GM23338 (cell line): ENCODE results near the gene MBOAT7. TPM values are rescaled to one million over a fixed set of nuclear protein-coding genes. Genes with fewer than 3 reads are reported as not detected.
"Not testable (repeated sequence)": the region's sequence is repeated elsewhere in the genome, so short reads cannot be mapped to it uniquely, and the experiment has no call there.

Source experiments
- ATAC-seq: fragments of 200-7000 bp; cut with Tn5 transposase; 3 replicates; pipeline ENCODE4 v1.9.1; 2020
- DNase-seq: peaks from one replicate; pipeline ENCODE4 v3.0.0-alpha.2; 2015; ENCODE audit warnings: low spot score
- H2AFZ ChIP-seq: fragments of 200-600 bp; sonication (generic); 2 replicates; pipeline ENCODE4 v1.8.0; 2016; ENCODE audit warnings: antibody characterized with exemption, mild to moderate bottlenecking, moderate library complexity
- H3F3A ChIP-seq: fragments of 200-600 bp; sonication (generic); replicated peaks from 2 replicates; pipeline ENCODE4 v1.8.0; 2017; ENCODE audit warnings: antibody characterized with exemption, mixed run types, low read depth
- H3K27ac ChIP-seq: fragments of 200-600 bp; sonication (generic); 2 replicates; pipeline ENCODE4 v1.6.1; 2016; ENCODE audit warnings: low read depth
- H3K27me3 ChIP-seq: fragments of 200-600 bp; sonication (generic); 2 replicates; pipeline ENCODE4 v1.8.0; 2016; ENCODE audit warnings: mild to moderate bottlenecking, mixed run types, moderate library complexity; ENCODE audit not compliant: insufficient read depth
- H3K36me3 ChIP-seq: fragments of 200-600 bp; sonication (generic); 2 replicates; pipeline ENCODE4 v1.8.0; 2016; ENCODE audit warnings: mild to moderate bottlenecking; ENCODE audit not compliant: insufficient read depth
- H3K4me1 ChIP-seq: fragments of 200-600 bp; sonication (generic); 2 replicates; pipeline ENCODE4 v1.8.0; 2016; ENCODE audit warnings: mild to moderate bottlenecking, moderate library complexity; ENCODE audit not compliant: insufficient read depth
- H3K4me2 ChIP-seq: fragments of 200-600 bp; sonication (generic); 2 replicates; pipeline ENCODE4 v1.7.1; 2017; ENCODE audit warnings: mixed run types
- H3K4me3 ChIP-seq: fragments of 200-600 bp; sonication (generic); 2 replicates; pipeline ENCODE4 v1.6.1; 2016; ENCODE audit warnings: mixed run types
- H3K79me2 ChIP-seq: fragments of 200-600 bp; sonication (generic); replicated peaks from 2 replicates; pipeline ENCODE4 v1.8.0; 2017; ENCODE audit warnings: mild to moderate bottlenecking; ENCODE audit not compliant: insufficient read depth
- H3K9me2 ChIP-seq: fragments of 200-600 bp; sonication (generic); 2 replicates; pipeline ENCODE4 v1.8.0; 2017; ENCODE audit not compliant: insufficient read depth
- H4K20me1 ChIP-seq: fragments of 200-600 bp; sonication (generic); replicated peaks from 2 replicates; pipeline ENCODE4 v1.8.0; 2017; ENCODE audit warnings: mild to moderate bottlenecking; ENCODE audit not compliant: insufficient read depth
- H3K27ac Mint-ChIP-seq: 2 replicates; pipeline ENCODE4 v1.8.0; 2020; ENCODE audit warnings: inconsistent platforms, mild to moderate bottlenecking, moderate library complexity, mixed read lengths
- H3K27me3 Mint-ChIP-seq: 3 replicates; pipeline ENCODE4 v1.8.0; 2022; ENCODE audit warnings: low read depth, mild to moderate bottlenecking, moderate library complexity, mixed read lengths, inconsistent platforms; ENCODE audit not compliant: insufficient read depth, poor library complexity
- H3K36me3 Mint-ChIP-seq: 3 replicates; pipeline ENCODE4 v1.8.0; 2021; ENCODE audit warnings: low read depth, mild to moderate bottlenecking, inconsistent platforms, moderate library complexity, mixed read lengths
- H3K4me1 Mint-ChIP-seq: 3 replicates; pipeline ENCODE4 v1.8.0; 2020; ENCODE audit warnings: mild to moderate bottlenecking, inconsistent platforms, mixed read lengths
- H3K4me3 Mint-ChIP-seq: 3 replicates; pipeline ENCODE4 v1.8.0; 2021; ENCODE audit warnings: moderate library complexity, mild to moderate bottlenecking, inconsistent platforms, mixed read lengths
- H3K9me3 Mint-ChIP-seq: 3 replicates; pipeline ENCODE4 v1.8.0; 2020; ENCODE audit warnings: moderate library complexity, mild to moderate bottlenecking, inconsistent platforms, mixed read lengths
- EZH2phosphoT487 ChIP-seq: fragments of 200-600 bp; sonication (generic); IDR thresholded peaks from one replicate; pipeline ENCODE4 v1.8.1; 2018; ENCODE audit warnings: antibody characterized with exemption; ENCODE audit not compliant: unreplicated experiment
- NANOG ChIP-seq: IDR thresholded peaks from 2 replicates; pipeline ENCODE4 v1.6.1; 2016; ENCODE audit warnings: antibody characterized with exemption, borderline replicate concordance
- POLR2AphosphoS5 ChIP-seq: IDR thresholded peaks from 2 replicates; pipeline ENCODE4 v1.6.1; 2016; ENCODE audit warnings: antibody characterized with exemption, low read depth
- STAT1 ChIP-seq: IDR thresholded peaks from one replicate; pipeline ENCODE4 v1.6.1; 2016; ENCODE audit warnings: antibody characterized with exemption; ENCODE audit not compliant: unreplicated experiment
- ZNF114 ChIP-seq: fragments of 250-450 bp; sonication (Bioruptor Pico); IDR thresholded peaks from 2 replicates; pipeline ENCODE4 v1.5.0; 2020; ENCODE audit warnings: mild to moderate bottlenecking, moderate library complexity
- polyA plus RNA-seq: library from polyadenylated mRNA; unstranded; fragments of >200 nt; fragmentation: Nextera tagmentation; extraction: Ambion mirVana; gene quantifications from 2 replicates; pipeline ENCODE4 v1.2.1, GENCODE V29; 2016
- total RNA-seq: library from RNA; depleted of rRNA; stranded (reverse); fragments of >200 nt; shearing (Covaris generic); gene quantifications from 2 replicates; pipeline ENCODE4 v1.2.3, GENCODE V29; 2014
- TF ChIP-seq, protein P1 (sequence below): IDR thresholded peaks from 2 replicates; pipeline ENCODE4 v1.6.1; 2016; ENCODE audit warnings: antibody characterized with exemption

Gene MBOAT7
- total and polyA plus RNA-seq, 2 experiments from 2014 or later: 77.8 to 184 TPM

GRCh38 chr19:54216869-54217268 lies 27.5 kb upstream of the MBOAT7 start:
- no peaks in the 10 kb centered on the region for H3K36me3 ChIP-seq
- no peaks in the 10 kb centered on the region for H3K9me2 ChIP-seq
- ATAC-seq: no peak
- Mint-ChIP-seq H3K4me1 (no peaks in the 10 kb centered on the region; the same call in 1 of the 3 replicates), H3K9me3 (peaks cover 6% of the 10 kb centered on the region; the same call in 2 of the 3 replicates), H3K27ac (no peak overlapping the region), H3K27me3 (peaks cover 1% of the 10 kb centered on the region), H3K4me3 (no peak overlapping the region), H3K36me3 (peaks cover 28% of the 10 kb centered on the region)
- H3K27me3 ChIP-seq: no peaks in the 10 kb centered on the region
- no peak overlapping the region for H3K27ac ChIP-seq
- no peak overlapping the region for H2AFZ ChIP-seq
- H3K4me1 ChIP-seq: no peaks in the 10 kb centered on the region
- no peak overlapping the region for H3K4me2 ChIP-seq
- H3K79me2 ChIP-seq: no peaks in the 10 kb centered on the region
- no peaks in the 10 kb centered on the region for H4K20me1 ChIP-seq
- H3K4me3 ChIP-seq: no peak overlapping the region
- H3F3A ChIP-seq: no peaks in the 10 kb centered on the region
- TF ChIP-seq EZH2phosphoT487: no peak
- no peak for DNase-seq

DNA sequence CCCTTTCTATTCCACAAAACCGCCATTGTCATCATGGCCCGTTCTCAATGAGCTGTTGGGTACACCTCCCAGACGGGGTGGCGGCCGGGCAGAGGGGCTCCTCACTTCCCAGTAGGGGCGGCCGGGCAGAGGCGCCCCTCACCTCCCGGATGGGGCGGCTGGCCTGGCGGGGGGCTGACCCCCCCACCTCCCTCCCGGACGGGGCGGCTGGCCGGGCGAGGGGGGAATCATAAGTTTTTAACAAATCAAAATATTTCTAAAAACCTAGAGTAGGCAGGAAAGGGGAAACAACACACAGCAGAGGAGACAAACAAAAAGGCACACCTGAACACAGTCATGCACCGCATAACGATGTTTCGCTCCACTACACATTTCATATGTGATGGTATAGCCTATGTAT lies 25.4 kb upstream of the MBOAT7 start:
- H2AFZ ChIP-seq, H3K36me3 ChIP-seq, H3K4me1 Mint-ChIP-seq, H3K4me3 ChIP-seq, H3K4me3 Mint-ChIP-seq, DNase-seq, H3K27me3 ChIP-seq, ATAC-seq, H3K4me1 ChIP-seq, H4K20me1 ChIP-seq, H3K9me3 Mint-ChIP-seq, H3K4me2 ChIP-seq, H3K9me2 ChIP-seq, H3F3A ChIP-seq, H3K27ac Mint-ChIP-seq, H3K27ac ChIP-seq, H3K79me2 ChIP-seq: not testable (repeated sequence)
- peaks cover 36% of the 10 kb centered on the region for H3K36me3 Mint-ChIP-seq
- peaks cover 12% of the 10 kb centered on the region for H3K27me3 Mint-ChIP-seq

DNA sequence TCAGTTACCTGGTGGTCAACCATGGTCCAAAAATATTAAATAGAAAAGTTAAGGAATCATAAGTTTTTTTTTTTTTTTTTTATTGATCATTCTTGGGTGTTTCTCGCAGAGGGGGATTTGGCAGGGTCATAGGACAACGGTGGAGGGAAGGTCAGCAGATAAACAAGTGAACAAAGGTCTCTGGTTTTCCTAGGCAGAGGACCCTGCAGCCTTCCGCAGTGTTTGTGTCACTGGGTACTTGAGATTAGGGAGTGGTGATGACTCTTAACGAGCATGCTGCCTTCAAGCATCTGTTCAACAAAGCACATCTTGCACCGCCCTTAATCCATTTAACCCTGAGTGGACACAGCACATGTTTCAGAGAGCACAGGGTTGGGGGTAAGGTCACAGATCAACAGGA lies 24.8 kb upstream of the MBOAT7 start:
- H3K9me2 ChIP-seq, H3K27ac Mint-ChIP-seq, H3K4me1 ChIP-seq, H4K20me1 ChIP-seq, ATAC-seq, H3K36me3 ChIP-seq, H3K27ac ChIP-seq, H3K4me2 ChIP-seq, H3K4me3 Mint-ChIP-seq, H3K79me2 ChIP-seq, H2AFZ ChIP-seq, H3K27me3 ChIP-seq, DNase-seq, H3K4me1 Mint-ChIP-seq, H3K4me3 ChIP-seq, H3K9me3 Mint-ChIP-seq, H3F3A ChIP-seq: not testable (repeated sequence)
- H3K27me3 Mint-ChIP-seq: peaks cover 16% of the 10 kb centered on the region
- peaks cover 36% of the 10 kb centered on the region for H3K36me3 Mint-ChIP-seq

- peaks cover 18% of the 10 kb centered on the region; the same call in 1 of the 2 replicates for H4K20me1 ChIP-seq
- H3F3A ChIP-seq: peaks cover 28% of the 10 kb centered on the region
- H3K4me1 ChIP-seq: no peaks in the 10 kb centered on the region
- no peak overlapping the region for H3K4me3 ChIP-seq
- peaks cover 8% of the 10 kb centered on the region for H3K79me2 ChIP-seq
- H3K9me2 ChIP-seq: no peaks in the 10 kb centered on the region
- H3K4me2 ChIP-seq: no peak overlapping the region
- Mint-ChIP-seq H3K27me3 (peaks cover 44% of the 10 kb centered on the region), H3K9me3 (peaks cover 6% of the 10 kb centered on the region; the same call in 1 of the 3 replicates), H3K4me1 (peaks cover 22% of the 10 kb centered on the region; the same call in 2 of the 3 replicates), H3K27ac (no peak overlapping the region), H3K4me3 (no peak overlapping the region; the same call in 2 of the 3 replicates), H3K36me3 (peaks cover 50% of the 10 kb centered on the region)
- H3K27me3 ChIP-seq: no peaks in the 10 kb centered on the region
- ATAC-seq (no peak), DNase-seq (no peak)
- H3K27ac ChIP-seq: no peak overlapping the region
- H3K36me3 ChIP-seq: peaks cover 8% of the 10 kb centered on the region
- H2AFZ ChIP-seq: no peak overlapping the region
- TF ChIP-seq POLR2AphosphoS5: no peak; the same call in 1 of the 2 replicates
- TF ChIP-seq ZNF114 (CRISPR knock-in tag): no peak
- TF ChIP-seq EZH2phosphoT487: no peak
- TF ChIP-seq NANOG: no peak
- TF ChIP-seq STAT1: no peak
- TF ChIP-seq, protein P1, sequence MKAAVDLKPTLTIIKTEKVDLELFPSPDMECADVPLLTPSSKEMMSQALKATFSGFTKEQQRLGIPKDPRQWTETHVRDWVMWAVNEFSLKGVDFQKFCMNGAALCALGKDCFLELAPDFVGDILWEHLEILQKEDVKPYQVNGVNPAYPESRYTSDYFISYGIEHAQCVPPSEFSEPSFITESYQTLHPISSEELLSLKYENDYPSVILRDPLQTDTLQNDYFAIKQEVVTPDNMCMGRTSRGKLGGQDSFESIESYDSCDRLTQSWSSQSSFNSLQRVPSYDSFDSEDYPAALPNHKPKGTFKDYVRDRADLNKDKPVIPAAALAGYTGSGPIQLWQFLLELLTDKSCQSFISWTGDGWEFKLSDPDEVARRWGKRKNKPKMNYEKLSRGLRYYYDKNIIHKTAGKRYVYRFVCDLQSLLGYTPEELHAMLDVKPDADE: no peak
These were observed 21.9 kb upstream of the MBOAT7 start for GRCh38 chr19:54211235-54211634.
